ENCODE results near the gene PIAS4.
A peak's percentile ranks its signal among the peaks of the same experiment; 100 is the strongest.

PIAS4 gene

DNA sequence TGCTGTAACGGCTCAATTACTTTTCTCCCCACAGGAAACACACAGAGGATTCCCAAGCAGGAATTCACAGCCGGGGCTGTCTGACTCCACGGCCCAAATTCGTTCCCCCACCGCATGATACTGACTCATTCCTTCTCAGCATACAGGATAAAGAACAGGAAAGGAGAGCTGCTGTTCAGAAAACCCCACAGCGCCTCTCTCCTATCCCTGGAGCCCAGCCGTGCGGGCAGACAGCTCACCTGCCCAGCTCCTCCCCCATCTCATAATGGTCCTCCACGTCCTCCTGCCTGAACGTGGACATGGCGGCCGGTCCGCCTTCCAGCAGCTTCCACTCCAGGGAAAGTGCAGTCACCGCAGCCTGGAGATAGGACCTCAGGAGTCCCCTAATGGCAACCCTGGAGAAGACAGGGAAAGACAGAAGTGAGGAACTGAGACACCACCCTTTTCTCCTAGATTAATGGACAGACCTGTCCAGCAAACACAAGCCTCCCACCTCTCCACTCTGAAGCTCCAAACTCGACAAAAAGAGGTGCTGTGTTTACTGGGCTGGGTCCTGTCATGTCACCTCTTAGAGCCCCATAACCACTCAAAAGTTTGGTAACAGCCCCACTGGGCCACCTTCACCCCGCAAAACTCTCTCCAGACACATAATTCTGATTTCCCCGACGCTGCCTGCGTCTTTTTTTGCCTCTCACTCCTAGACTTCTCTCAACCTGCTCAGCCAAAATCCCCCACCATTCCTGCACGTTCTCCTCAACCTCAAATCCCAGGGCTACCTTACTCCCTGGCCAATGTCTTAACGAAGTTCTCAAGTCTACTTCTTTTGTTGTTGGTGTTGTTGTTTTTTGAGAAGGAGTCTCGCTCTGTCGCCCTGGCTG lies 37.9 kb upstream of the PIAS4 start (continued):
- TF ChIP-seq ZNF155 (tag by site-specific recombination; IDR thresholded peaks at IDR 0.05): no peak
- TF ChIP-seq, protein P1, sequence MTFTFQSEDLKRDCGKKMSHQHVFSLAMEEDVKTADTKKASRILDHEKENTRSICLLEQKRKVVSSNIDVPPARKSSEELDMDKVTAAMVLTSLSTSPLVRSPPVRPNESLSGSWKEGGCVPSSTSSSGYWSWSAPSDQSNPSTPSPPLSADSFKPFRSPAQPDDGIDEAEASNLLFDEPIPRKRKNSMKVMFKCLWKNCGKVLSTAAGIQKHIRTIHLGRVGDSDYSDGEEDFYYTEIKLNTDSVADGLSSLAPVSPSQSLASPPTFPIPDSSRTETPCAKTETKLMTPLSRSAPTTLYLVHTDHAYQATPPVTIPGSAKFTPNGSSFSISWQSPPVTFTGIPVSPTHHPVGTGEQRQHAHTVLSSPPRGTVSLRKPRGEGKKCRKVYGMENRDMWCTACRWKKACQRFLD (tag by site-specific recombination; IDR thresholded peaks at IDR 0.05): no peak
- TF ChIP-seq, protein P2, sequence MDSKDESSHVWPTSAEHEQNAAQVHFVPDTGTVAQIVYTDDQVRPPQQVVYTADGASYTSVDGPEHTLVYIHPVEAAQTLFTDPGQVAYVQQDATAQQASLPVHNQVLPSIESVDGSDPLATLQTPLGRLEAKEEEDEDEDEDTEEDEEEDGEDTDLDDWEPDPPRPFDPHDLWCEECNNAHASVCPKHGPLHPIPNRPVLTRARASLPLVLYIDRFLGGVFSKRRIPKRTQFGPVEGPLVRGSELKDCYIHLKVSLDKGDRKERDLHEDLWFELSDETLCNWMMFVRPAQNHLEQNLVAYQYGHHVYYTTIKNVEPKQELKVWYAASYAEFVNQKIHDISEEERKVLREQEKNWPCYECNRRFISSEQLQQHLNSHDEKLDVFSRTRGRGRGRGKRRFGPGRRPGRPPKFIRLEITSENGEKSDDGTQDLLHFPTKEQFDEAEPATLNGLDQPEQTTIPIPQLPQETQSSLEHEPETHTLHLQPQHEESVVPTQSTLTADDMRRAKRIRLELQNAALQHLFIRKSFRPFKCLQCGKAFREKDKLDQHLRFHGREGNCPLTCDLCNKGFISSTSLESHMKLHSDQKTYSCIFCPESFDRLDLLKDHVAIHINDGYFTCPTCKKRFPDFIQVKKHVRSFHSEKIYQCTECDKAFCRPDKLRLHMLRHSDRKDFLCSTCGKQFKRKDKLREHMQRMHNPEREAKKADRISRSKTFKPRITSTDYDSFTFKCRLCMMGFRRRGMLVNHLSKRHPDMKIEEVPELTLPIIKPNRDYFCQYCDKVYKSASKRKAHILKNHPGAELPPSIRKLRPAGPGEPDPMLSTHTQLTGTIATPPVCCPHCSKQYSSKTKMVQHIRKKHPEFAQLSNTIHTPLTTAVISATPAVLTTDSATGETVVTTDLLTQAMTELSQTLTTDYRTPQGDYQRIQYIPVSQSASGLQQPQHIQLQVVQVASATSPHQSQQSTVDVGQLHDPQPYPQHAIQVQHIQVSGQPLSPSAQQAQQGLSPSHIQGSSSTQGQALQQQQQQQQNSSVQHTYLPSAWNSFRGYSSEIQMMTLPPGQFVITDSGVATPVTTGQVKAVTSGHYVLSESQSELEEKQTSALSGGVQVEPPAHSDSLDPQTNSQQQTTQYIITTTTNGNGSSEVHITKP (tag by site-specific recombination; IDR thresholded peaks at IDR 0.05): peak; percentile 52
- TF ChIP-seq ZNF549 (tag by site-specific recombination; IDR thresholded peaks at IDR 0.05): no peak
- TF ChIP-seq ZNF2 (tag by site-specific recombination; IDR thresholded peaks at IDR 0.05): no peak
- TF ChIP-seq ZEB2 (tag by site-specific recombination; IDR thresholded peaks at IDR 0.05): 0 out of 2 replicates have a peak, but pooled peaks have one; percentile 9
- TF ChIP-seq, protein P3, sequence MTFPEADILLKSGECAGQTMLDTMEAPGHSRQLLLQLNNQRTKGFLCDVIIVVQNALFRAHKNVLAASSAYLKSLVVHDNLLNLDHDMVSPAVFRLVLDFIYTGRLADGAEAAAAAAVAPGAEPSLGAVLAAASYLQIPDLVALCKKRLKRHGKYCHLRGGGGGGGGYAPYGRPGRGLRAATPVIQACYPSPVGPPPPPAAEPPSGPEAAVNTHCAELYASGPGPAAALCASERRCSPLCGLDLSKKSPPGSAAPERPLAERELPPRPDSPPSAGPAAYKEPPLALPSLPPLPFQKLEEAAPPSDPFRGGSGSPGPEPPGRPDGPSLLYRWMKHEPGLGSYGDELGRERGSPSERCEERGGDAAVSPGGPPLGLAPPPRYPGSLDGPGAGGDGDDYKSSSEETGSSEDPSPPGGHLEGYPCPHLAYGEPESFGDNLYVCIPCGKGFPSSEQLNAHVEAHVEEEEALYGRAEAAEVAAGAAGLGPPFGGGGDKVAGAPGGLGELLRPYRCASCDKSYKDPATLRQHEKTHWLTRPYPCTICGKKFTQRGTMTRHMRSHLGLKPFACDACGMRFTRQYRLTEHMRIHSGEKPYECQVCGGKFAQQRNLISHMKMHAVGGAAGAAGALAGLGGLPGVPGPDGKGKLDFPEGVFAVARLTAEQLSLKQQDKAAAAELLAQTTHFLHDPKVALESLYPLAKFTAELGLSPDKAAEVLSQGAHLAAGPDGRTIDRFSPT (tag by site-specific recombination; IDR thresholded peaks at IDR 0.05): no peak
- TF ChIP-seq ZNF423 (tag by site-specific recombination; IDR thresholded peaks at IDR 0.05): no peak
- TF ChIP-seq OVOL3 (tag by site-specific recombination; IDR thresholded peaks at IDR 0.05): no peak
- no peak for TF ChIP-seq ZNF311 (tag by site-specific recombination; IDR thresholded peaks at IDR 0.05; ENCODE audit: borderline replicate concordance)
- no peak for TF ChIP-seq ZNF223 (tag by site-specific recombination; IDR thresholded peaks at IDR 0.05)
- TF ChIP-seq KLF7 (tag by site-specific recombination; IDR thresholded peaks at IDR 0.05; ENCODE audit: borderline replicate concordance): no peak
- no peak for TF ChIP-seq ZNF37A (tag by site-specific recombination; IDR thresholded peaks at IDR 0.05)
- TF ChIP-seq ZNF600 (tag by site-specific recombination; IDR thresholded peaks at IDR 0.05): peak; percentile 67
- no peak for TF ChIP-seq ZNF157 (tag by site-specific recombination; IDR thresholded peaks at IDR 0.05)
- no peak for TF ChIP-seq ZNF274 (IDR thresholded peaks at IDR 0.05; ENCODE audit: low read length)
- no peak for TF ChIP-seq ZNF274 (tag by site-specific recombination; IDR thresholded peaks at IDR 0.05; ENCODE audit: borderline replicate concordance)
- no peak; the same call in 1 of the 2 replicates for TF ChIP-seq KLF8 (tag by site-specific recombination; IDR thresholded peaks at IDR 0.05)
- TF ChIP-seq YY2 (tag by site-specific recombination; IDR thresholded peaks at IDR 0.05): no peak
- no peak for TF ChIP-seq KLF9 (tag by site-specific recombination; IDR thresholded peaks at IDR 0.05; ENCODE audit: low read depth)
- no peak for TF ChIP-seq ZBTB21 (tag by site-specific recombination; IDR thresholded peaks at IDR 0.05)
- peak; percentile 78 for TF ChIP-seq ZNF121 (tag by site-specific recombination; IDR thresholded peaks at IDR 0.05)
- no peak for TF ChIP-seq ZNF473 (tag by site-specific recombination; IDR thresholded peaks at IDR 0.05)
- TF ChIP-seq, protein P4, sequence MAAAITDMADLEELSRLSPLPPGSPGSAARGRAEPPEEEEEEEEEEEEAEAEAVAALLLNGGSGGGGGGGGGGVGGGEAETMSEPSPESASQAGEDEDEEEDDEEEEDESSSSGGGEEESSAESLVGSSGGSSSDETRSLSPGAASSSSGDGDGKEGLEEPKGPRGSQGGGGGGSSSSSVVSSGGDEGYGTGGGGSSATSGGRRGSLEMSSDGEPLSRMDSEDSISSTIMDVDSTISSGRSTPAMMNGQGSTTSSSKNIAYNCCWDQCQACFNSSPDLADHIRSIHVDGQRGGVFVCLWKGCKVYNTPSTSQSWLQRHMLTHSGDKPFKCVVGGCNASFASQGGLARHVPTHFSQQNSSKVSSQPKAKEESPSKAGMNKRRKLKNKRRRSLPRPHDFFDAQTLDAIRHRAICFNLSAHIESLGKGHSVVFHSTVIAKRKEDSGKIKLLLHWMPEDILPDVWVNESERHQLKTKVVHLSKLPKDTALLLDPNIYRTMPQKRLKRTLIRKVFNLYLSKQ (tag by site-specific recombination; IDR thresholded peaks at IDR 0.05; ENCODE audit: borderline replicate concordance): no peak
- TF ChIP-seq, protein P5, sequence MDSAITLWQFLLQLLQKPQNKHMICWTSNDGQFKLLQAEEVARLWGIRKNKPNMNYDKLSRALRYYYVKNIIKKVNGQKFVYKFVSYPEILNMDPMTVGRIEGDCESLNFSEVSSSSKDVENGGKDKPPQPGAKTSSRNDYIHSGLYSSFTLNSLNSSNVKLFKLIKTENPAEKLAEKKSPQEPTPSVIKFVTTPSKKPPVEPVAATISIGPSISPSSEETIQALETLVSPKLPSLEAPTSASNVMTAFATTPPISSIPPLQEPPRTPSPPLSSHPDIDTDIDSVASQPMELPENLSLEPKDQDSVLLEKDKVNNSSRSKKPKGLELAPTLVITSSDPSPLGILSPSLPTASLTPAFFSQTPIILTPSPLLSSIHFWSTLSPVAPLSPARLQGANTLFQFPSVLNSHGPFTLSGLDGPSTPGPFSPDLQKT (IDR thresholded peaks at IDR 0.05; ENCODE audit: borderline replicate concordance, low read depth, low read length): no peak
- TF ChIP-seq, protein P6, sequence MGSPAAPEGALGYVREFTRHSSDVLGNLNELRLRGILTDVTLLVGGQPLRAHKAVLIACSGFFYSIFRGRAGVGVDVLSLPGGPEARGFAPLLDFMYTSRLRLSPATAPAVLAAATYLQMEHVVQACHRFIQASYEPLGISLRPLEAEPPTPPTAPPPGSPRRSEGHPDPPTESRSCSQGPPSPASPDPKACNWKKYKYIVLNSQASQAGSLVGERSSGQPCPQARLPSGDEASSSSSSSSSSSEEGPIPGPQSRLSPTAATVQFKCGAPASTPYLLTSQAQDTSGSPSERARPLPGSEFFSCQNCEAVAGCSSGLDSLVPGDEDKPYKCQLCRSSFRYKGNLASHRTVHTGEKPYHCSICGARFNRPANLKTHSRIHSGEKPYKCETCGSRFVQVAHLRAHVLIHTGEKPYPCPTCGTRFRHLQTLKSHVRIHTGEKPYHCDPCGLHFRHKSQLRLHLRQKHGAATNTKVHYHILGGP (tag by site-specific recombination; IDR thresholded peaks at IDR 0.05): no peak
- no peak for TF ChIP-seq ZNF658 (tag by site-specific recombination; IDR thresholded peaks at IDR 0.05)
- TF ChIP-seq KLF10 (tag by site-specific recombination; IDR thresholded peaks at IDR 0.05): no peak
- no peak for TF ChIP-seq ZFP37 (tag by site-specific recombination; IDR thresholded peaks at IDR 0.05)

Measured in HEK293 (cell line).